CD4-positive, alpha-beta T cell (primary cell): Measurements from ENCODE around the gene ABR. TPM values are rescaled to one million over a fixed set of nuclear protein-coding genes. Genes with fewer than 3 reads are reported as not detected.

ENCODE experiments used
- ATAC-seq: fragments of 200-7000 bp; cut with Tn5 transposase; one replicate; pipeline ENCODE4 v1.10.0; 2022; ENCODE audit warnings: mild to moderate bottlenecking; ENCODE audit not compliant: poor library complexity
- CTCF ChIA-PET: fragments of 350-600 bp; sonication (Branson Sonifier 250); formaldehyde crosslinking; loops from one replicate; lab custom pipeline; 2021; ENCODE audit warnings: antibody characterized with exemption, inconsistent platforms; lab: Charles Lee
- POLR2A ChIA-PET: fragments of 350-600 bp; sonication (Branson Sonifier 250); formaldehyde crosslinking; loops from one replicate; lab custom pipeline; 2021; ENCODE audit warnings: antibody characterized with exemption, inconsistent platforms; lab: Charles Lee
- DNase-seq, 14 experiments: peaks; one replicate each; pipeline ENCODE4 v3.0.0-alpha.2; 2013 to 2020; ENCODE audit warnings: mixed read lengths in 2 of 14
- H3K27ac ChIP-seq, 2 donors: one replicate each; pipeline versions ENCODE4 v1.5.1 to v1.7.0; 2013; ENCODE audit warnings: low read length in 2 of 2, low read depth in 1 of 2, mild to moderate bottlenecking in 1 of 2
- H3K27me3 ChIP-seq, 2 experiments: 1 replicate in 1 of 2; 2 replicates in 1 of 2; pipeline versions ENCODE4 v1.6.1 to v1.7.0; 2013; ENCODE audit warnings: low read length in 2 of 2, control low read depth in 1 of 2, mild to moderate bottlenecking in 1 of 2, moderate library complexity in 1 of 2; ENCODE audit not compliant: insufficient read depth in 2 of 2, control insufficient read depth in 1 of 2
- H3K36me3 ChIP-seq: one replicate; pipeline ENCODE4 v1.6.1; 2013; ENCODE audit warnings: low read length, control low read depth; ENCODE audit not compliant: insufficient read depth
- H3K4me1 ChIP-seq: one replicate; pipeline ENCODE4 v1.6.1; 2013; ENCODE audit warnings: low read length, control low read depth; ENCODE audit not compliant: insufficient read depth
- H3K4me3 ChIP-seq: one replicate; pipeline ENCODE4 v1.5.1; 2013; ENCODE audit warnings: mild to moderate bottlenecking, low read length, moderate library complexity
- H3K9me3 ChIP-seq, 2 experiments: 1 replicate in 1 of 2; 2 replicates in 1 of 2; pipeline versions ENCODE4 v1.6.1 to v1.7.0; 2013; ENCODE audit warnings: low read length in 2 of 2, mild to moderate bottlenecking in 2 of 2, control low read depth in 1 of 2, moderate library complexity in 1 of 2; ENCODE audit not compliant: control insufficient read depth in 1 of 2, insufficient read depth in 1 of 2
- H3K27ac Mint-ChIP-seq: one replicate; pipeline ENCODE4 v1.8.0; 2020; ENCODE audit warnings: mixed read lengths
- H3K27me3 Mint-ChIP-seq: one replicate; pipeline ENCODE4 v1.8.0; 2021; ENCODE audit warnings: mixed read lengths
- H3K36me3 Mint-ChIP-seq: one replicate; pipeline ENCODE4 v1.8.0; 2021; ENCODE audit warnings: low read depth, mixed read lengths
- H3K4me1 Mint-ChIP-seq: one replicate; pipeline ENCODE4 v1.8.0; 2021; ENCODE audit warnings: low read depth, mixed read lengths
- H3K4me3 Mint-ChIP-seq: one replicate; pipeline ENCODE4 v1.8.0; 2020; ENCODE audit warnings: mild to moderate bottlenecking, mixed read lengths
- H3K9me3 Mint-ChIP-seq: one replicate; pipeline ENCODE4 v1.8.0; 2020; ENCODE audit warnings: mixed read lengths
- CTCF ChIP-seq: fragments of 200-600 bp; IDR thresholded peaks from one replicate; pipeline ENCODE4 v1.8.0; 2022; ENCODE audit warnings: antibody characterized with exemption, mild to moderate bottlenecking
- intact Hi-C, 2 experiments: fragments of 100-400 bp; cut with DNase I in 1 of 2; cut with micrococcal nuclease in 1 of 2; formaldehyde crosslinking; loops; one replicate each; pipeline versions ENCODE4 v1.15.1 to v1.9.0; 2023 to 2025; cut with DNase I, micrococcal nuclease
- total RNA-seq, 174 experiments: library from RNA in 2 of 174; stranded (reverse) in 2 of 174; gene quantifications; one replicate each; pipeline ENCODE4 v1.2.3 and lab custom pipeline; 2021 to 2026

Gene ABR
- total RNA-seq, 2 experiments from 2014 or later: 72.4 to 74.8 TPM

GRCh38 chr17:1173432-1174262 lies 6.1 kb downstream of the ABR start:
- H3K4me3 ChIP-seq: no peak overlapping the region
- ChIA-PET CTCF (no interaction called here), POLR2A (no interaction called here)
- no peaks in the 10 kb centered on the region for H3K27me3 ChIP-seq
- intact Hi-C loops: no loop called here
- H3K36me3 ChIP-seq: no peaks in the 10 kb centered on the region
- H3K4me1 ChIP-seq: peaks cover 2% of the 10 kb centered on the region
- no peak for ATAC-seq
- Mint-ChIP-seq H3K4me3 (no peak overlapping the region), H3K4me1 (no peaks in the 10 kb centered on the region), H3K36me3 (no peaks in the 10 kb centered on the region), H3K27ac (no peak overlapping the region), H3K27me3 (no peaks in the 10 kb centered on the region), H3K9me3 (no peaks in the 10 kb centered on the region)
- no peak for DNase-seq
- H3K27ac ChIP-seq: no peak overlapping the region
- no peaks in the 10 kb centered on the region for H3K9me3 ChIP-seq
- no peak for TF ChIP-seq CTCF

GRCh38 chr17:1171953-1172352 lies 7.8 kb downstream of the ABR start:
- no peak overlapping the region for H3K4me3 Mint-ChIP-seq
- no peaks in the 10 kb centered on the region for H3K27me3 Mint-ChIP-seq
- no peaks in the 10 kb centered on the region for H3K9me3 Mint-ChIP-seq
- ATAC-seq (no peak), DNase-seq (no peak)
- Histone ChIP-seq H3K36me3 (no peaks in the 10 kb centered on the region), H3K4me1 (no peaks in the 10 kb centered on the region), H3K4me3 (no peak overlapping the region), H3K27ac (no peak overlapping the region), H3K27me3 (no peaks in the 10 kb centered on the region), H3K9me3 (no peaks in the 10 kb centered on the region)
- no peak for TF ChIP-seq CTCF
- intact Hi-C loops: no loop called here
- H3K36me3 Mint-ChIP-seq: no peaks in the 10 kb centered on the region
- H3K4me1 Mint-ChIP-seq: no peaks in the 10 kb centered on the region
- no peak overlapping the region for H3K27ac Mint-ChIP-seq
- POLR2A ChIA-PET: no interaction called here
- CTCF ChIA-PET: no interaction called here

- Histone ChIP-seq H3K4me1 (no peaks in the 10 kb centered on the region), H3K27ac (no peak overlapping the region), H3K4me3 (no peak overlapping the region), H3K36me3 (no peaks in the 10 kb centered on the region), H3K9me3 (no peaks in the 10 kb centered on the region), H3K27me3 (no peaks in the 10 kb centered on the region)
- ATAC-seq (no peak), DNase-seq (no peak)
- ChIA-PET CTCF (no interaction called here), POLR2A (no interaction called here)
- H3K4me3 Mint-ChIP-seq: no peak overlapping the region
- H3K27me3 Mint-ChIP-seq: no peaks in the 10 kb centered on the region
- no peaks in the 10 kb centered on the region for H3K9me3 Mint-ChIP-seq
- no peak for TF ChIP-seq CTCF
- H3K36me3 Mint-ChIP-seq: no peaks in the 10 kb centered on the region
- no peak overlapping the region for H3K27ac Mint-ChIP-seq
- H3K4me1 Mint-ChIP-seq: no peaks in the 10 kb centered on the region
- intact Hi-C loops: no loop called here
Observed at GRCh38 chr17:1170739-1171138, 9.0 kb downstream of the ABR start.
